Omental fat pad (tissue), 4 donors: Measurements from ENCODE around the gene SSTR1. TPM values are rescaled to one million over a fixed set of nuclear protein-coding genes. Genes with fewer than 3 reads are reported as not detected.
"Not testable (repeated sequence)": the region's sequence is repeated elsewhere in the genome, so short reads cannot be mapped to it uniquely, and the experiment has no call there.

Experiments used
- ATAC-seq: fragments of 150-250 bp; one replicate; pipeline ENCODE4 v1.9.1; 2016; ENCODE audit warnings: mild to moderate bottlenecking, moderate library complexity; ENCODE audit not compliant: low FRiP score
- DNase-seq: peaks from one replicate; pipeline ENCODE4 v3.0.0-alpha.2; 2019; ENCODE audit warnings: low spot score
- CTCF ChIP-seq, 3 donors: fragments of 450-650 bp; IDR thresholded peaks; one replicate each; pipeline ENCODE4 v1.5.1; 2016 to 2017; ENCODE audit warnings: antibody characterized with exemption in 3 of 3, mild to moderate bottlenecking in 3 of 3, moderate library complexity in 2 of 3
- total RNA-seq, 4 donors: library from RNA; depleted of rRNA; stranded (reverse); fragments of >200 nt; gene quantifications; one replicate each; pipeline ENCODE4 v1.1.0, GENCODE V29; 2016

Gene SSTR1
- total RNA-seq, 4 donors from 2014 or later = 0.19 to 1.4 (median 0.55) TPM

- ATAC-seq = no peak
- no peak for DNase-seq
- TF ChIP-seq CTCF (IDR thresholded peaks at IDR 0.05) = no peak
These were observed 31.3 kb upstream of the SSTR1 start for GRCh38 chr14:38176379-38176778.

- TF ChIP-seq CTCF (IDR thresholded peaks at IDR 0.05) = no peak
- no peak for ATAC-seq
These were observed 23.6 kb upstream of the SSTR1 start for GRCh38 chr14:38184132-38184531.

GRCh38 chr14:38185671-38186070 lies 22.0 kb upstream of the SSTR1 start:
- ATAC-seq = no peak
- no peak for DNase-seq
- TF ChIP-seq CTCF (IDR thresholded peaks at IDR 0.05) = no peak

More at GRCh38 chr14:38184132-38184531, 23.6 kb upstream of the SSTR1 start:
- no peak for DNase-seq

- no peak for ATAC-seq
These were observed 21.5 kb upstream of the SSTR1 start for GRCh38 chr14:38186216-38186615.

GRCh38 chr14:38187528-38187927 lies 20.2 kb upstream of the SSTR1 start:
- DNase-seq = no peak
- ATAC-seq = no peak
- TF ChIP-seq CTCF (IDR thresholded peaks at IDR 0.05) = no peak

More at GRCh38 chr14:38186216-38186615, 21.5 kb upstream of the SSTR1 start:
- no peak for TF ChIP-seq CTCF (IDR thresholded peaks at IDR 0.05)
- DNase-seq = no peak

- no peak for DNase-seq
- TF ChIP-seq CTCF (IDR thresholded peaks at IDR 0.05) = no peak
- ATAC-seq = no peak
These were observed 17.6 kb upstream of the SSTR1 start for GRCh38 chr14:38189930-38190726.

- not testable (repeated sequence) for ATAC-seq, DNase-seq
These were observed 16.9 kb upstream of the SSTR1 start for GRCh38 chr14:38190846-38191245.

- not testable (repeated sequence) for ATAC-seq, DNase-seq
These were observed 16.2 kb upstream of the SSTR1 start for GRCh38 chr14:38191491-38191890.
